Retina (tissue), 1 donor: ENCODE data around the gene NANOS3.

ENCODE experiments used
- DNase-seq: peaks from one replicate; pipeline ENCODE4 v3.0.0-alpha.2; 2016

NANOS3 gene

GRCh38 chr19:13864667-13865570 is 12.0 kb upstream of the NANOS3 start:
- peak; percentile 60 for DNase-seq

- DNase-seq: peak; percentile 58
These were observed 11.1 kb upstream of the NANOS3 start for GRCh38 chr19:13865571-13866462.

DNA sequence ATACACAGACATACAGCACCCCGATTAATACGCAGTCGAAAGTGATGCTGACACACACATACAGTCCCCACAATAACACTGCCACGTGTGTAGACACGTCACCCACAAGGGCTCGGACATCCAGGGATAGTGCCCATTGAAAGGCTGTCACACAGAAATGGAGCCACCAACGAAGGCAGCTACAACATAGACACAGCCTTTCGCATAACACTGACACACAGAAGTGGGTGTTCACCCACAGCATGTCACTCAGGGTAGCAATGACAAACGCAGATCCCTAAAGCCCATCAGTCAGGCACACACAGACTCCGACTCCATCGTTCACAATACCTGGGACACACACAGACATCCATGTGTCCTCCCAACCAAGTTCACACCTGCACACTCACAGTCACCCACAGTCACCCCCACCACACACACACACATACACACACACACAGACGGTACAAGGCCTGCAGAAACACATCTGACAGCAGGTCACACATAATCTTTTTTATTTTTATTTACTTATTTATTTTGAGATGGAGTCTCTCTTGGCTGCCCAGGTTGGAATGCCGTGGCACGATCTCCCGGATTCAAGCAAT is 10.4 kb upstream of the NANOS3 start:
- no peak for DNase-seq

- no peak for DNase-seq
These were observed 8.3 kb upstream of the NANOS3 start for GRCh38 chr19:13868663-13869062.

DNA sequence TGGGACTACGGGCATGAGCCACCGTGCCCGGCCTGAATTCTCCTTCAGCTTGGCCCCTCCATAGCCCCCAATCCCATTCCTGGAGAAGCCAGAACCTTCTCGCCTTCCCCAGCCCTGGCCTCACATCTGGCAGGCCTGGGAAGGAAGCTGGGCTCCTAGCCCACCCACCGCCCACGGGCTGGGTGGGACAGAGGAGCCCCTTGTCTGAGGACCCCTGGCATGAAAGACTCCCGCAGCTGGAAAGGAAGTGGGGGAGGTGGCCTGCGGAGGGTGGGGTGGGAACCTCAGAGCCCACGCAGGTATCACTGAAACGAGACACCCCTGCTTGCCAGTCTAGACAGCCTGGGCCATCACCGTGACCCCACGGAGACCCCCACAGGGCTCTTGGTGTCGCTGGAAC is 7.7 kb upstream of the NANOS3 start:
- DNase-seq: no peak

GRCh38 chr19:13870873-13871272 is 6.1 kb upstream of the NANOS3 start:
- no peak for DNase-seq

- DNase-seq: no peak
These were observed 4.6 kb upstream of the NANOS3 start for GRCh38 chr19:13872339-13872694.

GRCh38 chr19:13872695-13873389 is 4.1 kb upstream of the NANOS3 start:
- no peak for DNase-seq

GRCh38 chr19:13873834-13874515 is 3.0 kb upstream of the NANOS3 start:
- no peak for DNase-seq

DNA sequence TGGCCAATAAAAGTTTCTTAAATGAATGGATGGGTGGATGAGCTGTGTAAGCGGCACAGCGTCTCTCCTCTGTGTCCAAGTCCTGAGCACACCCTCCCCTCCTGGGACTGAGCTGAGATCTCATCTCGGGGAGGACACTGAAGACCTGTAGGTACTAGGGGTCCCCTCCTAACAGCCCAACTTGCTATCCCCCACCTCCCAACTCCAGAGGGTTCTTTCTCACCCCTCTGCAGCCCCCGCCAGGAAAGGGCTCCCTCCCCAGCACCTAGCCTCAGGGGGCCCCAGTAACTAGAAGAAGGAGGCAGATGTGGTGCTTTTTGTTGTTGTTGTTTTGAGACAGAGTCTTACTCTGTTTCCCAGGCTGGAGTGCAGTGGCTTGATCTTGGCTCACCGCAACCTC is 1.1 kb upstream of the NANOS3 start:
- no peak for DNase-seq

DNA sequence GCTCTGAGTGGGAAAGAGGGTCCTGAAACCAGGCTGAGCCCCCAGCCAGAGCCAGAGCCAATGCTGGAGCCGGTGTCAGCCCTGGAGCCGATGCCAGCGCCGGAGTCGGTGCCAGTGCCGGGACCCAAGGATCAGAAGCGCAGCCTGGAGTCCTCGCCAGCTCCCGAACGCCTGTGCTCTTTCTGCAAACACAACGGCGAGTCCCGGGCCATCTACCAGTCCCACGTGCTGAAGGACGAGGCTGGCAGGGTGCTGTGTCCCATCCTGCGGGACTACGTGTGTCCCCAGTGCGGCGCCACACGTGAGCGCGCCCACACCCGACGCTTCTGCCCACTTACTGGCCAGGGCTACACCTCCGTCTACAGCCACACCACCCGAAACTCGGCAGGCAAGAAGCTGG is 369 bp downstream of the NANOS3 start:
- no peak for DNase-seq

GRCh38 chr19:13880059-13881043 is 3.4 kb downstream of the NANOS3 start:
- DNase-seq: peak; percentile 97

GRCh38 chr19:13881251-13881691 is 4.3 kb downstream of the NANOS3 start:
- DNase-seq: peak; percentile 63

GRCh38 chr19:13881692-13882418 is 4.9 kb downstream of the NANOS3 start:
- DNase-seq: no peak

GRCh38 chr19:13882419-13882795 is 5.5 kb downstream of the NANOS3 start:
- DNase-seq: no peak

DNA sequence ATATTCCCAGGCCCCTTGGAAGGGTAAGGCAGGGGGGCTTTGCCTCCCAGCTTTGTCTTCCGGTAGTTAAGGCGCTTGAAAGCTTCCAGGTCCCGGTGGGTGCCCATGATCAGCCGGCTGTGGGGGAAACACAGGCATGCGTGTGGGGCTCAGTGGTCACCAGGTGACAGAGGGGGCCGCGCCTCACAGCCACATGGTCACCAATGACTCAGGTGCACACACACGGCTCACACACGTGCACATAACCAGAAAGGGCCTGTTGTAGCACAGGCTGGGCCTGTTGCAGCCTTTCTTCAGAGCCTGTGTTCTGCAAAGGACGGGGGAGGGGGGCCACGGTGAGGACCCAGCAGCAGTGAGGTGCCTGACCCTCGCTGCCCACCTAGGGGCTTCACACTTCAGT is 5.9 kb downstream of the NANOS3 start:
- DNase-seq: no peak

DNA sequence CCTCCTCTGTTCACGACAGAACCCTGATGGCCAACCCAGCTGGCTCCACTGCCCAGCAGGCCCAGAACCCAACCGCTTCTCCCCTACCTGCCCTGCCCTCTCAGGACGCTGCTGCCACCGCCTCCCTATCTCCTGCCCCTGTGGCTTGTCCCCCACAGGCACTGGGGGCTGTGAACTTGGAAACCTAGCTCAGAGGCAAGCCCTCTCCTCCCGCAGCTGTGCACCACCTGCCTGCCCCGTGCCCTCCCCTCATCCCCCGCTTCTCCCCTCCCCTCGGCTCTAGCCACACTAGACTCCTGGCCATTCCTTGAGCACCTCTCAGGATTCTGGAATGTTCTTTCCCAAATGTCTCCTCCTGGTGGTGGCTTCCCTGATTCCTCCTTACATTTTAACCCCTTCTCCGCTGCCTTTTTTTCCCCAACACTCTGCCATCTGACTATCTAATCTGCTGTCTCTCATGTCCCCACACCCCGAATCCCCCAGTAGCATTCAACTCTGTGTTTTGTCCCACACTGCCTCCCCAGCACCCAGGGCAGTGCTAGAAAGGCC is 6.7 kb downstream of the NANOS3 start:
- no peak for DNase-seq

DNA sequence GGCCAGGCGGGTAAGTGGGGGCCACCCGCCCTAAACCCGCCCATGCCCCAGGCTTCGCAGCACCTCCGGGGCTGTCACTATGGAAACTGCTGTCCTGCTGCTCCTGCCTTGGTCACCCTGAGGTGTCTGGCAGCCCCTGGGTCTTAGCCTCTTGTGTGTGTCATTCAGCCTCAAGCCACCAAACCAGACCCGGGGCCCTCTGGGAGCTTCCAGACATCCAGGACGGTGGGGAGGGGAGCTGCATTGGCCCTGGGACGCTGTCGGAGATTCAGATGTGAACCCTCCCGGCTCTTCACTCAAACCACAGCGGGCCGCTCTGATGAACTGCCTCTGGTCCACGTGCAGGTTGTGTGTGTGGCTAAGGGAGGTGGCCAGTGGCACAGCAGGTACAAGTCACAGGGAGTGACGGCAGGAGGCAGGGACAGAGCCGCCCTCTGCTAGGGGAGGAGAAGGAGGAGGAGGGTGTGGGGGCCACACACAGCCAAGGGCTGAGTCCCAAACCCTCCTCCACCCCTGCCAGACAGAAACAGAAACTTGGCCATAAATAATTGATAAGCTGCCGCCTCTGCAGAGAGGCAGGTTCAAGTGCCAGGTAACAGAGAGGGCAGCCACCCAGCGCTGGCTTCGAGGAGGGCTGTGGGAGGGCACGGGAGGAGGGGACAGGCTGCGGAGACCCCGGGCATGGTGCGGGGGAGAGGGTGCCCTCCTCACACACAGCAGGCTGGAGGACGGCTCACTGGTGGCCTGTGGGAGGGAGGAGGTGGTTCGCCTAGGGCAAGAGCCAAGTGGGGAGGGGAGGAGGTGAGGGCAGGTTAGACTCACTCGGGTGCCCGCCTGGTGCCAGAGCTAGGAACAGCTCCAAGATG is 8.0 kb downstream of the NANOS3 start:
- DNase-seq: no peak

DNA sequence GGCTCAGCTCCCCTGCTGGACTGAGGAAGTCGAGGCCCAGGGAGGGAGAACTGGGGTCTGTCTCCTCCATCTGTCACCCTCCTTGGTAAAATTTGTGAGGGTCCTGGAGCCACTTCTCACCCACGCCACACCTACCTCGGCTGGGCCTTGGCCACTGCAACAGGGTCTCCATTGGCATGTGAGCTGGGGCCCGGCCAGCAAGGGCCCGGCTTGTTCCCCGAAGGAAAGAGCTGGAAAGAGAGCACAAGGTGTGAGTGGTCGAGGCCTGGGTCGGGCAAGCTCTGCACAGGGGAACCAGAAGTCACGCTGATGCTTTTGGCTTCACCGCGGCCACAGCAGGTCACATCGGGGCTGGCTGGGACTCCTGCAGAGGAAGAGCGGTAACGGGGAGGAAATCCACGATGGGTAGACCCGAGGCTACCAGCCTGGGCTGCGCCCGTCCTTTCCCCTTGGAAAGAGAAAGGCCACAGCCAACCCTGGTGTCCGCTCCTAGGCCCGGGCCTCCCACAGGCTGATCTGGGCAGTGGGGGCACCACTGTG is 9.0 kb downstream of the NANOS3 start:
- DNase-seq: no peak
